SK-N-SH treated with all-trans-retinoic acid at 6 μM for 48 hours (cell line): Measurements from ENCODE around the gene ADGRA3.

Experiments
- ATAC-seq: fragments of 200-7000 bp; cut with Tn5 transposase; 3 replicates; pipeline ENCODE4 v1.9.1; 2020; ENCODE audit warnings: mild to moderate bottlenecking, moderate library complexity
- ARNTL ChIP-seq: fragments of 450-650 bp; formaldehyde crosslinking; IDR thresholded peaks from 2 replicates; pipeline ENCODE4 v1.5.0; 2020; ENCODE audit warnings: low read depth, mild to moderate bottlenecking, moderate library complexity, borderline replicate concordance
- BACH2 ChIP-seq: fragments of 250-450 bp; sonication (Bioruptor Pico); IDR thresholded peaks from 2 replicates; pipeline ENCODE4 v1.9.0; 2021; ENCODE audit warnings: mild to moderate bottlenecking, borderline replicate concordance
- CSDC2 ChIP-seq: fragments of 250-450 bp; sonication (Bioruptor Pico); IDR thresholded peaks from 2 replicates; pipeline ENCODE4 v1.5.0; 2020; ENCODE audit warnings: mild to moderate bottlenecking, moderate library complexity
- ESRRG ChIP-seq: fragments of 250-450 bp; sonication (Bioruptor Pico); IDR thresholded peaks from 2 replicates; pipeline ENCODE4 v1.6.1; 2021; ENCODE audit warnings: mild to moderate bottlenecking
- GLIS3 ChIP-seq: fragments of 250-450 bp; sonication (Bioruptor Pico); IDR thresholded peaks from 2 replicates; pipeline ENCODE4 v1.5.0; 2020; ENCODE audit warnings: mild to moderate bottlenecking, moderate library complexity
- ISL1 ChIP-seq: fragments of 250-450 bp; sonication (Bioruptor Pico); IDR thresholded peaks from 2 replicates; pipeline ENCODE4 v2.1.2; 2022; ENCODE audit warnings: mild to moderate bottlenecking, moderate library complexity
- OSR1 ChIP-seq: fragments of 250-450 bp; sonication (Bioruptor Pico); IDR thresholded peaks from 2 replicates; pipeline ENCODE4 v1.8.0; 2022; ENCODE audit warnings: moderate library complexity, mild to moderate bottlenecking, inconsistent platforms
- PATZ1 ChIP-seq: fragments of 250-450 bp; sonication (Bioruptor Pico); IDR thresholded peaks from 2 replicates; pipeline ENCODE4 v1.8.0; 2020; ENCODE audit warnings: mild to moderate bottlenecking, moderate library complexity, borderline replicate concordance
- POU6F1 ChIP-seq: fragments of 250-450 bp; sonication (Bioruptor Pico); IDR thresholded peaks from 2 replicates; pipeline ENCODE4 v1.8.0; 2021; ENCODE audit warnings: low read depth, mild to moderate bottlenecking, moderate library complexity, borderline replicate concordance
- PPARA ChIP-seq: fragments of 250-450 bp; sonication (Bioruptor Pico); IDR thresholded peaks from 2 replicates; pipeline ENCODE4 v1.5.0; 2020; ENCODE audit warnings: mild to moderate bottlenecking, borderline replicate concordance
- RARB ChIP-seq: fragments of 250-450 bp; sonication (Bioruptor Pico); IDR thresholded peaks from 2 replicates; pipeline ENCODE4 v1.8.0; 2021; ENCODE audit warnings: mild to moderate bottlenecking, moderate library complexity
- SNAI2 ChIP-seq: fragments of 250-450 bp; sonication (Bioruptor Pico); IDR thresholded peaks from 2 replicates; pipeline ENCODE4 v1.5.0; 2020; ENCODE audit warnings: mild to moderate bottlenecking, moderate library complexity
- TCF4 ChIP-seq: fragments of 250-450 bp; sonication (Bioruptor Pico); IDR thresholded peaks from 2 replicates; pipeline ENCODE4 v1.8.0; 2021; ENCODE audit warnings: mild to moderate bottlenecking, moderate library complexity, borderline replicate concordance
- TOX ChIP-seq: fragments of 250-450 bp; sonication (Bioruptor Pico); IDR thresholded peaks from 2 replicates; pipeline ENCODE4 v1.8.0; 2021; ENCODE audit warnings: mild to moderate bottlenecking, moderate library complexity, borderline replicate concordance
- ZC3H10 ChIP-seq: fragments of 250-450 bp; sonication (Bioruptor Pico); IDR thresholded peaks from 2 replicates; pipeline ENCODE4 v1.5.1; 2021; ENCODE audit warnings: mild to moderate bottlenecking, moderate library complexity
- ZFP3 ChIP-seq: fragments of 250-450 bp; sonication (Bioruptor Pico); IDR thresholded peaks from 2 replicates; pipeline ENCODE4 v1.5.0; 2020; ENCODE audit warnings: mild to moderate bottlenecking, moderate library complexity
- ZFP30 ChIP-seq: fragments of 450-650 bp; formaldehyde crosslinking; IDR thresholded peaks from 2 replicates; pipeline ENCODE4 v1.5.0; 2022; ENCODE audit warnings: mild to moderate bottlenecking, moderate library complexity
- ZNF565 ChIP-seq: fragments of 450-650 bp; formaldehyde crosslinking; conservative IDR thresholded peaks from 2 replicates; pipeline ENCODE4 v1.5.0; 2020; ENCODE audit warnings: low read depth, mild to moderate bottlenecking, moderate library complexity
- ZNF70 ChIP-seq: fragments of 450-650 bp; formaldehyde crosslinking; IDR thresholded peaks from 2 replicates; pipeline ENCODE4 v1.5.0; 2020; ENCODE audit warnings: mild to moderate bottlenecking, moderate library complexity
- TF ChIP-seq, protein P1 (sequence below): fragments of 250-450 bp; sonication (Bioruptor Pico); IDR thresholded peaks from 2 replicates; pipeline ENCODE4 v1.5.1; 2020; ENCODE audit warnings: low read depth, mild to moderate bottlenecking, moderate library complexity
- TF ChIP-seq, protein P2 (sequence below): fragments of 250-450 bp; sonication (Bioruptor Pico); IDR thresholded peaks from 2 replicates; pipeline ENCODE4 v1.5.0; 2020; ENCODE audit warnings: mild to moderate bottlenecking, moderate library complexity

Gene ADGRA3

DNA sequence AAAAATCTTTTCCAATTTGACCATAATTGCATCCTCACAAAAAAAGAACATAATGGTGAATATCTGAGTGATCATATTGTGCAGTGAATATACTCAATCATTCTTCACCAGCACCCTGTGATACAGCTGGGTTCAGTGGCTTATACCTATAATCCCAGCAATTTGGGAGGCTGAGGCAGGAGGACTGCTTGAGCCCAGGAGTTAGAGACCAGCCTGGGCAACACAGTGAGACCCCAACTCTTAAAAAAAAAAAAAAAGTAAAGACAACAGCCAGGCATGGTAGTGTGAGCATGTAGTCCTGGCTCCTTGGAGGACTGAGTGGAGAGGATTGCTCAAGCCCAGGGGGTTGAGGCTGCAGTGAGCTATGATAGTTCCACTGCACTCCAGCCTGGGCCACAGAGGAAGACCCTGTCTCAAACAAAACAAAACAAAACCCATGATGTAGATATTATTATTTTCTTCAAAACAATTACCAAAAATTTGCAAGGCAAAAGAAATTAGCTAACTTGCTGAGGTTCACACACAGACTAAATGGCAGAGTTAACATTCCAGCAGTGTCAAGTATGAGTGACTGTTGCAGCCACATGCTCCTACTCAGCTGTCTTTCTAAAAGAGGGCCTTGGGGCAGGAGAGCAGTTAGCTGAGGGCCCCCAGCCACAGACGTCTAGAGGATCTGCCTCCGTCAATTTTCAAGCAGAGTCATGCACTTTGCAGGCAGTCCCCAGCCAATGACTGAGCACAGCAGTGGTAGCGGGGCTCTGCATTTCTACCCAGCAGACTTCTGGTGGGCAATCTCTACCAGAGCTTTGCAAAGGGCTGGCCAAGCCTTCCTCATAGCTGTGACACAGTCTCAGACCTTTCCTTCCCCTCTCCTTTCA is 33.4 kb downstream of the ADGRA3 start:
- no peak; the same call in 1 of the 3 replicates for ATAC-seq
- no peak for TF ChIP-seq ZFP3 (CRISPR knock-in tag)
- TF ChIP-seq, protein P1, sequence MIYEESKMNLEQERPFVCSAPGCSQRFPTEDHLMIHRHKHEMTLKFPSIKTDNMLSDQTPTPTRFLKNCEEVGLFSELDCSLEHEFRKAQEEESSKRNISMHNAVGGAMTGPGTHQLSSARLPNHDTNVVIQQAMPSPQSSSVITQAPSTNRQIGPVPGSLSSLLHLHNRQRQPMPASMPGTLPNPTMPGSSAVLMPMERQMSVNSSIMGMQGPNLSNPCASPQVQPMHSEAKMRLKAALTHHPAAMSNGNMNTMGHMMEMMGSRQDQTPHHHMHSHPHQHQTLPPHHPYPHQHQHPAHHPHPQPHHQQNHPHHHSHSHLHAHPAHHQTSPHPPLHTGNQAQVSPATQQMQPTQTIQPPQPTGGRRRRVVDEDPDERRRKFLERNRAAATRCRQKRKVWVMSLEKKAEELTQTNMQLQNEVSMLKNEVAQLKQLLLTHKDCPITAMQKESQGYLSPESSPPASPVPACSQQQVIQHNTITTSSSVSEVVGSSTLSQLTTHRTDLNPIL (CRISPR knock-in tag) = no peak
- no peak for TF ChIP-seq TCF4 (CRISPR knock-in tag)
- TF ChIP-seq OSR1 = no peak

GRCh38 chr4:22480675-22481327 is 35.1 kb downstream of the ADGRA3 start:
- ATAC-seq = no peak
- TF ChIP-seq TCF4 (CRISPR knock-in tag) = no peak
- no peak for TF ChIP-seq SNAI2 (CRISPR knock-in tag)
- no peak for TF ChIP-seq CSDC2 (CRISPR knock-in tag)
- TF ChIP-seq ARNTL (CRISPR knock-in tag) = no peak
- TF ChIP-seq ISL1 (CRISPR knock-in tag) = no peak
- TF ChIP-seq POU6F1 (CRISPR knock-in tag) = no peak
- no peak for TF ChIP-seq PPARA (CRISPR knock-in tag)
- TF ChIP-seq, protein P2, sequence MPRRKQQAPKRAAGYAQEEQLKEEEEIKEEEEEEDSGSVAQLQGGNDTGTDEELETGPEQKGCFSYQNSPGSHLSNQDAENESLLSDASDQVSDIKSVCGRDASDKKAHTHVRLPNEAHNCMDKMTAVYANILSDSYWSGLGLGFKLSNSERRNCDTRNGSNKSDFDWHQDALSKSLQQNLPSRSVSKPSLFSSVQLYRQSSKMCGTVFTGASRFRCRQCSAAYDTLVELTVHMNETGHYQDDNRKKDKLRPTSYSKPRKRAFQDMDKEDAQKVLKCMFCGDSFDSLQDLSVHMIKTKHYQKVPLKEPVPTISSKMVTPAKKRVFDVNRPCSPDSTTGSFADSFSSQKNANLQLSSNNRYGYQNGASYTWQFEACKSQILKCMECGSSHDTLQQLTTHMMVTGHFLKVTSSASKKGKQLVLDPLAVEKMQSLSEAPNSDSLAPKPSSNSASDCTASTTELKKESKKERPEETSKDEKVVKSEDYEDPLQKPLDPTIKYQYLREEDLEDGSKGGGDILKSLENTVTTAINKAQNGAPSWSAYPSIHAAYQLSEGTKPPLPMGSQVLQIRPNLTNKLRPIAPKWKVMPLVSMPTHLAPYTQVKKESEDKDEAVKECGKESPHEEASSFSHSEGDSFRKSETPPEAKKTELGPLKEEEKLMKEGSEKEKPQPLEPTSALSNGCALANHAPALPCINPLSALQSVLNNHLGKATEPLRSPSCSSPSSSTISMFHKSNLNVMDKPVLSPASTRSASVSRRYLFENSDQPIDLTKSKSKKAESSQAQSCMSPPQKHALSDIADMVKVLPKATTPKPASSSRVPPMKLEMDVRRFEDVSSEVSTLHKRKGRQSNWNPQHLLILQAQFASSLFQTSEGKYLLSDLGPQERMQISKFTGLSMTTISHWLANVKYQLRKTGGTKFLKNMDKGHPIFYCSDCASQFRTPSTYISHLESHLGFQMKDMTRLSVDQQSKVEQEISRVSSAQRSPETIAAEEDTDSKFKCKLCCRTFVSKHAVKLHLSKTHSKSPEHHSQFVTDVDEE (CRISPR knock-in tag) = no peak
- TF ChIP-seq ZFP3 (CRISPR knock-in tag) = no peak
- no peak for TF ChIP-seq GLIS3 (CRISPR knock-in tag)
- no peak for TF ChIP-seq ZC3H10
- TF ChIP-seq, protein P1 (CRISPR knock-in tag) = no peak
- no peak for TF ChIP-seq OSR1
- TF ChIP-seq ZNF70 (CRISPR knock-in tag) = no peak
- no peak for TF ChIP-seq ZNF565 (CRISPR knock-in tag)
- no peak for TF ChIP-seq ZFP30 (CRISPR knock-in tag)
- TF ChIP-seq TOX (CRISPR knock-in tag) = no peak
- no peak for TF ChIP-seq ESRRG (CRISPR knock-in tag)
- TF ChIP-seq BACH2 (CRISPR knock-in tag) = no peak

DNA sequence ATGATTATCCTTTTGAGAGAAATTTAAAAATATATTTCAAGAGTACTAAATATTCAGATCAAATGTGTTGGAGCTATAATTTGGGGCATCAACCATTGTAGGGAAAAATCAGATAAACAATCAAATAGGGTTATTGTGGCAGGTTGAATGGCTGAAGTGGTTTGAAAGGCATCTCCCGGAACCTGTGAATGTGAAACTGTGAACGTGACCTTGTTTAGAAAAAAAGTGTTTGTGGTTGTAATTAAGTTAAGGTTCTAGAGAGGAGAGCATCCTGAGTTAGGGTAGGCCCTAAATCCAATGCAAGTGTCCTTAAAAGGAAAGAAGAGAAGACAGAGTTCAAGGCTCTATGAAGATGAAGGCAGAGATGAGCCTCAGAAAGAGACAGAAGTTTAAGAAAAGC is 37.4 kb downstream of the ADGRA3 start:
- ATAC-seq = no peak
- TF ChIP-seq ESRRG (CRISPR knock-in tag) (no peak), ZNF565 (CRISPR knock-in tag) (no peak), ARNTL (CRISPR knock-in tag) (no peak), TOX (CRISPR knock-in tag) (no peak), RARB (CRISPR knock-in tag) (no peak), PATZ1 (CRISPR knock-in tag) (no peak)
- TF ChIP-seq, all 23 proteins: peak for 0
